ENCODE results near the gene CTNNA1.

CTNNA1 gene

DNA sequence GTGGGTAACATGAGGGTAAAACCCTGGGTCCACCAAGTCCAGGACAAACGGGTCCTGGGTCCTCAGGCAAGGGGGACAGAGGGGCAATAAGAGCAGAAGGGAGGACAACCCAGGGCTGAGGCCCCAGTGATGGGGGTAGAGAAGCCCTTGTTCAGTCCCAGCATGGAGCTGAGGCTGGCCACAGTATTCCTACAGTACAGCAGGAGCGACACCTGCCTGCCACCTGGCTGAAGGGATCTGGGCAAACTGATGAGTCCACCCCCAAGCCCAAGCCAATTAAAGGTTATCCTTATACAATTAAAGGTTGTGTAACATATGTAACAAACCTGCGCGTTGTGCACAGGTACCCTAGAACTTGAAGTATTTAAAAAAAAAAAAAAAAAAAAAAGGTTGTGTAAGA is 219.6 kb downstream of the CTNNA1 start:
- Histone ChIP-seq H3K27me3 (ENCODE audit: low read length) (no peaks in the 10 kb centered on the region), H4K20me1 (ENCODE audit: low read depth, low read length) (no peaks in the 10 kb centered on the region), H3K27ac (ENCODE audit: low read depth, low read length) (no peak overlapping the region), H3K9me3 (ENCODE audit: insufficient read depth, low read length) (no peaks in the 10 kb centered on the region), H3K36me3 (ENCODE audit: low read length) (no peaks in the 10 kb centered on the region), H3K9ac (ENCODE audit: low read length) (no peak overlapping the region), H3K4me3 (ENCODE audit: insufficient read depth, low read length, poor library complexity, severe bottlenecking) (no peak overlapping the region), H3K4me2 (ENCODE audit: low read depth, low read length, poor library complexity, severe bottlenecking) (no peak overlapping the region), H2AFZ (ENCODE audit: low read depth, low read length, severe bottlenecking) (no peak overlapping the region), H3K9me2 (replicated peaks; ENCODE audit: insufficient read depth, low read length) (no peaks in the 10 kb centered on the region), H3F3A (ENCODE audit: insufficient read depth) (no peaks in the 10 kb centered on the region), H3K79me2 (ENCODE audit: insufficient read depth, low read length) (no peaks in the 10 kb centered on the region)
- no peak for TF ChIP-seq EZH2phosphoT487 (conservative IDR thresholded peaks at IDR 0.05; ENCODE audit: low read length)
- TF ChIP-seq, protein P1, sequence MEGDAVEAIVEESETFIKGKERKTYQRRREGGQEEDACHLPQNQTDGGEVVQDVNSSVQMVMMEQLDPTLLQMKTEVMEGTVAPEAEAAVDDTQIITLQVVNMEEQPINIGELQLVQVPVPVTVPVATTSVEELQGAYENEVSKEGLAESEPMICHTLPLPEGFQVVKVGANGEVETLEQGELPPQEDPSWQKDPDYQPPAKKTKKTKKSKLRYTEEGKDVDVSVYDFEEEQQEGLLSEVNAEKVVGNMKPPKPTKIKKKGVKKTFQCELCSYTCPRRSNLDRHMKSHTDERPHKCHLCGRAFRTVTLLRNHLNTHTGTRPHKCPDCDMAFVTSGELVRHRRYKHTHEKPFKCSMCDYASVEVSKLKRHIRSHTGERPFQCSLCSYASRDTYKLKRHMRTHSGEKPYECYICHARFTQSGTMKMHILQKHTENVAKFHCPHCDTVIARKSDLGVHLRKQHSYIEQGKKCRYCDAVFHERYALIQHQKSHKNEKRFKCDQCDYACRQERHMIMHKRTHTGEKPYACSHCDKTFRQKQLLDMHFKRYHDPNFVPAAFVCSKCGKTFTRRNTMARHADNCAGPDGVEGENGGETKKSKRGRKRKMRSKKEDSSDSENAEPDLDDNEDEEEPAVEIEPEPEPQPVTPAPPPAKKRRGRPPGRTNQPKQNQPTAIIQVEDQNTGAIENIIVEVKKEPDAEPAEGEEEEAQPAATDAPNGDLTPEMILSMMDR (IDR thresholded peaks at IDR 0.05; ENCODE audit: insufficient read depth, low read length, poor library complexity, severe bottlenecking), result no peak

DNA sequence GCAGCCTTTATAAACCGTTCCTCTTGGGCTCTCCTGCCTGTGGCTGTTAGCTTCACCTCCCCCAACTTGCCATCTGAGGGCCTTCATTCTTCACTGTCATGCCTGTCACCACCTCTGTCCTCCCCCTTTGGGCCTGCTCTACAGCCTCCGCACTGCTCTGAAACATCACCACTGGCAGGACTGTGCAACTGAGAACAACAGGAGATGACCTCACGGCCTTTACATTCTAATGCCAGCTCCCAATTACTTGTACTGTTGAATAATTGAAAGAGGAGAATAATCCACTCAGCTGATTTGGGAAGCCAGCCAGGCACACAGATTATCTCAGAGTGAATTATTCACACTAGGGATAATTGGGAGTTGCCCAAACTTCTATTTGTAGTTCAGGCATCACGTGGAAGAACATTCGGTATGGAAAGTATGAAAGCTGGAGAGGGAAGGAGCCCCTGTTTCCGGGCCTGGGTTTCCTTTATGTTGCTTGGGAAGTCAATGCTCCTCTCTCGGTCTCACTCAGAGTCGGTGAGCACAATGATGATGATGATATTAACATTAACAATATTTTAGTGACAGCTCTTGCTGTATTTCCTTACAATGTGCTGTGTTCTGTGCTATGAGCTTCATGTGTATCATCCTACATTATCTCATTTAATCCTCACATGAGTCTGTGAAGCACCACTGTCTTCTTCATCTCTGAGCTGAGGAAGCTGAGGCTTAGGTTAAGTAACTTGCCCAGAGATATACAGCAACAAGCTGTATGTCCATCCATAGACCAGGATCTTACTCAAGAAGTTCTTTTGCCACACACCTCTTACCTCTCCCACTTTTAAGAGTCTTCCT is 221.2 kb downstream of the CTNNA1 start:
- no peak overlapping the region for H3K4me3 ChIP-seq (ENCODE audit: insufficient read depth, low read length, poor library complexity, severe bottlenecking)
- no peaks in the 10 kb centered on the region for H3K9me2 ChIP-seq (replicated peaks; ENCODE audit: insufficient read depth, low read length)
- no peak overlapping the region for H3K4me2 ChIP-seq (ENCODE audit: low read depth, low read length, poor library complexity, severe bottlenecking)
- H2AFZ ChIP-seq (ENCODE audit: low read depth, low read length, severe bottlenecking), result no peak overlapping the region
- no peaks in the 10 kb centered on the region for H3K36me3 ChIP-seq (ENCODE audit: low read length)
- no peaks in the 10 kb centered on the region for H3K27me3 ChIP-seq (ENCODE audit: low read length)
- no peaks in the 10 kb centered on the region for H4K20me1 ChIP-seq (ENCODE audit: low read depth, low read length)
- H3F3A ChIP-seq (ENCODE audit: insufficient read depth), result no peaks in the 10 kb centered on the region
- no peaks in the 10 kb centered on the region for H3K9me3 ChIP-seq (ENCODE audit: insufficient read depth, low read length)
- H3K27ac ChIP-seq (ENCODE audit: low read depth, low read length), result no peak overlapping the region
- no peaks in the 10 kb centered on the region for H3K79me2 ChIP-seq (ENCODE audit: insufficient read depth, low read length)
- H3K9ac ChIP-seq (ENCODE audit: low read length), result no peak overlapping the region
- TF ChIP-seq, protein P1 (IDR thresholded peaks at IDR 0.05; ENCODE audit: insufficient read depth, low read length, poor library complexity, severe bottlenecking), result no peak
- no peak for TF ChIP-seq EZH2phosphoT487 (conservative IDR thresholded peaks at IDR 0.05; ENCODE audit: low read length)

DNA sequence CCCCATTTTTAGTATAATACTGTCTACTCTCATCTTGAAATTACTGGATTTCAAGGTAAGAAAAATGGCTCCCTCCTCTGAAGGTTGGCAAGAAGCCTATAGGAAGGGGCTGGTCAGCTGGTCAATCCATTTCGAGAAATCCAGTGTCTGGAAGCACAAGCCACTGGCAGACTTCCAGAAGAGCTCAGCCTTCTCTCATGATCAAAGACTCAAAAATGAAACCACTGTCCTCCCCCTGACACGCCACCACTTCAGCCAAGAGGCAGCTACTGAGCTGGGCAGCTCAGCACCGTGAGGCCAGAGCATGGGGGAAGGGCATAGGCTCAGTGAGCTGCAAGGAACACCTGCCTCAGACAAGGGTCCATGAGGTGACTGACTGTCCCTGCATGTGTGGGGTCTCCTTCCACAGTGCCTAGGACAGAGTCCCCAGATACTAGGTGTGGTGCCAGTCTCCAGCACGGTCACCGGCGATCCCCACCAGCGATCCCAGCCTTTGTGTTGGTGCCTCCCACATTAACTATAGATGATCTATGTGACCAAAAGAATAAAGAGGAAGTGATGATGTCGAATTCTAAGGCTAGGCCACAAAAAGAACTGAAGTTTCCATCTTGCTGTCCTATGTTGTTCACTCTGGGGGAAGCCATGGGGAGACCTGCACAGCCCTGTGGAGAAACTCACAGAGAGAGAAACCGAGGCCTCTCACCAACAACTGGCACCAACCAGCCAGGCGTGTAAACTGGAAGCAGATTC is 222.0 kb downstream of the CTNNA1 start:
- Histone ChIP-seq H3K9ac (ENCODE audit: low read length) (no peak overlapping the region), H3K27ac (ENCODE audit: low read depth, low read length) (no peak overlapping the region)

More for the DNA sequence above, 222.0 kb downstream of the CTNNA1 start:
- TF ChIP-seq, protein P1 (IDR thresholded peaks at IDR 0.05; ENCODE audit: insufficient read depth, low read length, poor library complexity, severe bottlenecking), result no peak
- TF ChIP-seq EZH2phosphoT487 (conservative IDR thresholded peaks at IDR 0.05; ENCODE audit: low read length), result no peak
- H3K36me3 ChIP-seq (ENCODE audit: low read length), result no peaks in the 10 kb centered on the region
- no peaks in the 10 kb centered on the region for H3F3A ChIP-seq (ENCODE audit: insufficient read depth)
- no peaks in the 10 kb centered on the region for H3K9me3 ChIP-seq (ENCODE audit: insufficient read depth, low read length)
- no peak overlapping the region for H3K4me3 ChIP-seq (ENCODE audit: insufficient read depth, low read length, poor library complexity, severe bottlenecking)
- H3K9me2 ChIP-seq (replicated peaks; ENCODE audit: insufficient read depth, low read length), result no peaks in the 10 kb centered on the region
- H3K27me3 ChIP-seq (ENCODE audit: low read length), result no peaks in the 10 kb centered on the region
- H4K20me1 ChIP-seq (ENCODE audit: low read depth, low read length), result no peaks in the 10 kb centered on the region
- no peak overlapping the region for H2AFZ ChIP-seq (ENCODE audit: low read depth, low read length, severe bottlenecking)
- no peak overlapping the region for H3K4me2 ChIP-seq (ENCODE audit: low read depth, low read length, poor library complexity, severe bottlenecking)
- H3K79me2 ChIP-seq (ENCODE audit: insufficient read depth, low read length), result no peaks in the 10 kb centered on the region

Data from SU-DHL-6 (cell line).